OCI-LY1 (cell line): ENCODE measurements around the gene ZNF22.

Experiments used
- H2AFZ ChIP-seq: fragments of 200-600 bp; sonication (generic), shearing (Covaris generic); 2 replicates; pipeline ENCODE4 v1.6.0; 2014; ENCODE audit warnings: antibody characterized with exemption, mild to moderate bottlenecking, low read length
- H3F3A ChIP-seq: fragments of 200-600 bp; sonication (generic), shearing (Covaris generic); 2 replicates; pipeline ENCODE4 v1.6.0; 2014; ENCODE audit warnings: mild to moderate bottlenecking, antibody characterized with exemption, low read length, moderate library complexity; ENCODE audit not compliant: insufficient read depth
- H3K27ac ChIP-seq: fragments of 200-600 bp; sonication (generic); 2 replicates; pipeline ENCODE4 v1.5.1; 2014; ENCODE audit warnings: low read length, mixed run types, mild to moderate bottlenecking, low read depth; ENCODE audit not compliant: poor library complexity, severe bottlenecking
- H3K27me3 ChIP-seq: fragments of 200-600 bp; sonication (generic); 2 replicates; pipeline ENCODE4 v1.6.0; 2014; ENCODE audit warnings: antibody characterized with exemption, mild to moderate bottlenecking, low read length, moderate library complexity; ENCODE audit not compliant: insufficient read depth
- H3K36me3 ChIP-seq: fragments of 200-600 bp; sonication (generic); 2 replicates; pipeline ENCODE4 v1.6.1; 2014; ENCODE audit warnings: mild to moderate bottlenecking, antibody characterized with exemption, low read length, moderate library complexity, mixed read lengths; ENCODE audit not compliant: insufficient read depth
- H3K4me1 ChIP-seq: fragments of 200-600 bp; sonication (generic); 2 replicates; pipeline ENCODE4 v1.5.1; 2014; ENCODE audit warnings: mild to moderate bottlenecking, low read length, moderate library complexity; ENCODE audit not compliant: insufficient read depth, severe bottlenecking
- H3K4me2 ChIP-seq: fragments of 200-600 bp; sonication (generic), shearing (Covaris generic); 2 replicates; pipeline ENCODE4 v1.6.1; 2014; ENCODE audit warnings: low read length
- H3K4me3 ChIP-seq: fragments of 200-600 bp; sonication (generic); 2 replicates; pipeline ENCODE4 v1.5.1; 2014; ENCODE audit warnings: low read length, low read depth, mild to moderate bottlenecking, mixed read lengths; ENCODE audit not compliant: poor library complexity, severe bottlenecking
- H3K79me2 ChIP-seq: fragments of 200-600 bp; shearing (Covaris generic); 2 replicates; pipeline ENCODE4 v1.6.1; 2016; ENCODE audit warnings: mixed run types, low read length, mixed read lengths; ENCODE audit not compliant: insufficient read depth
- H3K9ac ChIP-seq: fragments of 200-600 bp; sonication (generic), shearing (Covaris generic); 2 replicates; pipeline ENCODE4 v1.6.1; 2014; ENCODE audit warnings: mild to moderate bottlenecking, low read length, mixed read lengths
- H3K9me2 ChIP-seq: fragments of 200-600 bp; sonication (generic), shearing (Covaris generic); 2 replicates; pipeline ENCODE4 v1.6.1; 2014; ENCODE audit warnings: low read depth, mild to moderate bottlenecking, low read length, mixed read lengths
- H3K9me3 ChIP-seq: fragments of 200-600 bp; shearing (Covaris generic); 2 replicates; pipeline ENCODE4 v1.6.1; 2014; ENCODE audit warnings: low read length, mixed read lengths
- H4K20me1 ChIP-seq: fragments of 200-600 bp; sonication (generic), shearing (Covaris generic); 2 replicates; pipeline ENCODE4 v1.6.0; 2016; ENCODE audit warnings: mild to moderate bottlenecking, low read length; ENCODE audit not compliant: insufficient read depth
- CTCF ChIP-seq: fragments of 200-600 bp; sonication (generic), shearing (Covaris generic); IDR thresholded peaks from 2 replicates; pipeline ENCODE4 v1.5.1; 2017; ENCODE audit warnings: mild to moderate bottlenecking, antibody characterized with exemption, low read length, moderate library complexity, mixed read lengths
- EZH2 ChIP-seq: fragments of 200-600 bp; sonication (generic), shearing (Covaris generic); IDR thresholded peaks from 2 replicates; pipeline ENCODE4 v1.8.0; 2017; ENCODE audit warnings: borderline replicate concordance, mixed run types, mild to moderate bottlenecking, antibody characterized with exemption, low read length, moderate library complexity, mixed read lengths

ZNF22 gene

GRCh38 chr10:44956226-44956625 lies 44.5 kb upstream of the ZNF22 start:
- TF ChIP-seq EZH2 = no peak
- TF ChIP-seq CTCF = no peak
- Histone ChIP-seq H3K79me2 (no peaks in the 10 kb centered on the region), H3K4me2 (no peak overlapping the region), H3K36me3 (no peaks in the 10 kb centered on the region; the same call in 1 of the 2 replicates), H3F3A (no peaks in the 10 kb centered on the region), H3K9me2 (no peaks in the 10 kb centered on the region), H3K9ac (no peak overlapping the region), H3K27me3 (no peaks in the 10 kb centered on the region), H3K27ac (no peak overlapping the region), H4K20me1 (no peaks in the 10 kb centered on the region), H3K4me3 (no peak overlapping the region), H3K9me3 (no peaks in the 10 kb centered on the region), H3K4me1 (peaks cover 13% of the 10 kb centered on the region), H2AFZ (no peak overlapping the region)

- no peak overlapping the region for H3K9ac ChIP-seq
- no peaks in the 10 kb centered on the region for H3F3A ChIP-seq
- H3K4me2 ChIP-seq = no peak overlapping the region
- no peaks in the 10 kb centered on the region for H3K27me3 ChIP-seq
- H3K9me3 ChIP-seq = no peaks in the 10 kb centered on the region
- H3K36me3 ChIP-seq = no peaks in the 10 kb centered on the region; the same call in 1 of the 2 replicates
- TF ChIP-seq EZH2 (no peak), CTCF (no peak)
- H3K79me2 ChIP-seq = no peaks in the 10 kb centered on the region
- peaks cover 13% of the 10 kb centered on the region for H3K4me1 ChIP-seq
- H3K4me3 ChIP-seq = no peak overlapping the region
- H4K20me1 ChIP-seq = no peaks in the 10 kb centered on the region
- no peaks in the 10 kb centered on the region for H3K9me2 ChIP-seq
- no peak overlapping the region for H2AFZ ChIP-seq
- no peak overlapping the region for H3K27ac ChIP-seq
Observed at GRCh38 chr10:44956717-44957706, 43.7 kb upstream of the ZNF22 start.

- Histone ChIP-seq H3K9ac (peak overlapping the region; percentile 69; the same call in 1 of the 2 replicates), H3K27ac (no peak overlapping the region), H3K9me2 (no peaks in the 10 kb centered on the region), H3K4me2 (peak overlapping the region; percentile 77), H3K27me3 (no peaks in the 10 kb centered on the region), H3K4me1 (peaks cover 13% of the 10 kb centered on the region), H3K79me2 (no peaks in the 10 kb centered on the region), H3K4me3 (peak overlapping the region; percentile 68), H3K9me3 (no peaks in the 10 kb centered on the region), H3F3A (no peaks in the 10 kb centered on the region), H4K20me1 (no peaks in the 10 kb centered on the region), H2AFZ (no peak overlapping the region), H3K36me3 (no peaks in the 10 kb centered on the region; the same call in 1 of the 2 replicates)
- TF ChIP-seq EZH2 (no peak), CTCF (no peak)
Observed at GRCh38 chr10:44958196-44958897, 42.4 kb upstream of the ZNF22 start.
